ENCODE results near the gene FOSL1. TPM values are rescaled to one million over a fixed set of nuclear protein-coding genes. Genes with fewer than 3 reads are reported as not detected.

FOSL1 gene
- total and polyA plus RNA-seq, 2 of the 13 experiments (the other 11 are each of a cell fraction or from before 2014, with no cell fraction given), result 4.0 to 4.1 TPM

- TF ChIP-seq MXD3 (CRISPR knock-in tag; IDR thresholded peaks at IDR 0.05) (no peak), SAP130 (CRISPR knock-in tag; IDR thresholded peaks at IDR 0.05; ENCODE audit: low read depth) (peak; percentile 66), ZNF598 (CRISPR knock-in tag; IDR thresholded peaks at IDR 0.05; ENCODE audit: borderline replicate concordance) (no peak), SSRP1 (CRISPR knock-in tag; IDR thresholded peaks at IDR 0.05) (no peak), ZFP36L1 (CRISPR knock-in tag; IDR thresholded peaks at IDR 0.05) (no peak), ZNF512 (CRISPR knock-in tag; IDR thresholded peaks at IDR 0.05) (no peak), ZFP36 (IDR thresholded peaks at IDR 0.05; ENCODE audit: borderline replicate concordance, low read depth, low read length, partially characterized antibody) (no peak), ZNF207 (IDR thresholded peaks at IDR 0.05; ENCODE audit: borderline replicate concordance) (no peak), MED1 (CRISPR knock-in tag; IDR thresholded peaks at IDR 0.05) (peak; percentile 35; the same call in 1 of the 2 replicates), ERF (CRISPR knock-in tag; IDR thresholded peaks at IDR 0.05) (no peak), ZNF737 (CRISPR knock-in tag; IDR thresholded peaks at IDR 0.05; ENCODE audit: borderline replicate concordance) (no peak), KIAA2018 (CRISPR knock-in tag; IDR thresholded peaks at IDR 0.05; ENCODE audit: borderline replicate concordance) (no peak), ZNF724P (CRISPR knock-in tag; IDR thresholded peaks at IDR 0.05; ENCODE audit: borderline replicate concordance) (0 out of 2 replicates have a peak, but pooled peaks have one; percentile 46), HOXD1 (CRISPR knock-in tag; IDR thresholded peaks at IDR 0.05) (no peak), ZNF354B (CRISPR knock-in tag; IDR thresholded peaks at IDR 0.05) (no peak), ZNF441 (CRISPR knock-in tag; IDR thresholded peaks at IDR 0.05; ENCODE audit: borderline replicate concordance) (0 out of 2 replicates have a peak, but pooled peaks have one; percentile 32), CBX2 (IDR thresholded peaks at IDR 0.05; ENCODE audit: low read depth, low read length) (no peak), CBX2 (CRISPR knock-in tag; IDR thresholded peaks at IDR 0.05; ENCODE audit: low read depth) (no peak), ZNF704 (CRISPR knock-in tag; IDR thresholded peaks at IDR 0.05; ENCODE audit: borderline replicate concordance) (no peak), U2AF2 (IDR thresholded peaks at IDR 0.05; ENCODE audit: low read depth, low read length) (no peak), ZMYM3 (CRISPR knock-in tag; IDR thresholded peaks at IDR 0.05) (0 out of 2 replicates have a peak, but pooled peaks have one; percentile 37)
Measured at GRCh38 chr11:65884716-65885092, 15.5 kb downstream of the FOSL1 start (continued).
